Esophagus squamous epithelium (tissue), 4 donors: Measurements from ENCODE around the gene DTX1. TPM values are rescaled to one million over a fixed set of nuclear protein-coding genes. Genes with fewer than 3 reads are reported as not detected.

Experiments used
- total RNA-seq, 4 donors: library from RNA; depleted of rRNA; stranded (reverse); fragments of >200 nt; gene quantifications; one replicate each; pipeline ENCODE4 v1.1.0, GENCODE V29; 2016

The DTX1 gene
- total RNA-seq, 4 donors from 2014 or later = 0.49 to 4.8 (median 1.8) TPM

Other genes with a start within 250 kb of the DTX1 start
- 100 to 1,000 TPM in 1 of 4 donors, 10 to 100 TPM in 3; 32.1 to 115 (median 50.8) TPM for gene OAS1, start 149.8 kb upstream of the DTX1 start, total RNA-seq
- 10 to 100 TPM; 25.2 to 40.0 (median 32.3) TPM for gene OAS3, start 118.3 kb upstream of the DTX1 start, total RNA-seq
- 10 to 100 TPM in 3 of 4 donors, 1 to 10 TPM in 1; 8.3 to 35.6 (median 10.9) TPM for gene OAS2, start 78.2 kb upstream of the DTX1 start, total RNA-seq
- 10 to 100 TPM; 17.4 to 98.7 (median 56.6) TPM for gene RASAL1, start 79.0 kb downstream of the DTX1 start, total RNA-seq
- gene CFAP73, start 93.0 kb downstream of the DTX1 start, total RNA-seq = under 1 TPM in 1 of 4 donors, not detected in 3; 0.26 TPM
- gene DDX54, start 128.7 kb downstream of the DTX1 start, total RNA-seq = 10 to 100 TPM; 35.3 to 80.5 (median 65.2) TPM
- gene RITA1, start 129.0 kb downstream of the DTX1 start, total RNA-seq = 10 to 100 TPM; 17.0 to 30.0 (median 20.3) TPM
- gene TPCN1, start 164.7 kb downstream of the DTX1 start, total RNA-seq = 10 to 100 TPM; 15.5 to 48.8 (median 34.5) TPM